KG1 (cell line): Measurements from ENCODE around the gene DDAH1.

Source experiments
- DNase-seq: peaks from one replicate; lab custom pipeline; 2025; lab: John Stamatoyannopoulos, UW

DDAH1 gene

DNA sequence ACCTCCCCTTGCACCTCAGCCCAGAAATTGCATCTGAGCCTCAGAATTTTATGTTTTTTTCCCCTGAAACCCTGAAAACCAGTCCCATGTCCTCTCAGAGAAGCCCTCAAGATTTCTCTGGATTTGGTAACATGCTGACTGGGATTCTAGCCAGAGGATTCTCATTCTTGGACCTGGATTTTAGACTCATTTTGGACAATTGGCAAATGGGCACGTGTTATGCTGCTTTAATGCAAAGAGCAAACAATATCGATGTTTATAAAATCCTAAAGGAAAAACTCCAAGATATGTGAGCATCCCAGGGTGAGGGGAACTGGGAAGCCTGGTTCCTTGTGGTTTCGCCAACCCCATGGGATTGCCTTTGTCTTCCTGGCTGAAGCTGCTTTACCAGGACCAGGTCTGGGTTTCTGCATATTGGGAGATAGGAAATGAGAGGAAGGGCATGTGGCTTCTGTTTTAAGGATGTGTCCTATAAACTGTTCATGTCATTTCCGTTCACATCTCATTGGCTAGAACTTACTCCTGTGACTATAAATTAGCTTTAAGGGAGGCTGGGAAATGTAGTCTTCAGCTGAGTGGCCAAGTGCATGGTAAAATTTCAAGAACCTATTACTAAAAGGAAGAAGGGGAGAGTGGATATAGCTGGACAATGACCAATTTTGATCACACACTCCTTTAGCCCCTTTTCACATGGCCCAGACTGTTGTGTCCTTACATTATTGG, 161.4 kb downstream of the DDAH1 start:
- no peak for DNase-seq

DNA sequence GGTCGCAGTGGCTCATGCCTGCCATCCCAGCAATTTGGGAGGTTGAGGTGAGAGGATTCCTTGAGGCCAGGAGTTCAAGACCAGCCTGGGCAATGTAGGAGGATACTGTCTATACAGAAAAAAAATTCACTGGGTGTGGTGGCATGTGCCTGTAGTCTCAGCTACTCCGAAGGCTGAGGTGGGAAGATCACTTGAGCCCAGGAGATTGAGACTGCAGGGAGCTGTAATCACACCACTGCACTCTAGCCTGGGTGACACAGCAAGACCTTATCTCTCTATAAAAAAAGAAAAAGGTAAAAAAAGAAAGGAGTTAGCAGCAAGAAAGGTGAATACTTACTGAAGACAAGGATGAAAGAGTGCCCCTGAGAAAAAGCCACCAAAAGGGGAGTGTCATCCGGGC, 164.8 kb downstream of the DDAH1 start:
- no peak for DNase-seq

DNA sequence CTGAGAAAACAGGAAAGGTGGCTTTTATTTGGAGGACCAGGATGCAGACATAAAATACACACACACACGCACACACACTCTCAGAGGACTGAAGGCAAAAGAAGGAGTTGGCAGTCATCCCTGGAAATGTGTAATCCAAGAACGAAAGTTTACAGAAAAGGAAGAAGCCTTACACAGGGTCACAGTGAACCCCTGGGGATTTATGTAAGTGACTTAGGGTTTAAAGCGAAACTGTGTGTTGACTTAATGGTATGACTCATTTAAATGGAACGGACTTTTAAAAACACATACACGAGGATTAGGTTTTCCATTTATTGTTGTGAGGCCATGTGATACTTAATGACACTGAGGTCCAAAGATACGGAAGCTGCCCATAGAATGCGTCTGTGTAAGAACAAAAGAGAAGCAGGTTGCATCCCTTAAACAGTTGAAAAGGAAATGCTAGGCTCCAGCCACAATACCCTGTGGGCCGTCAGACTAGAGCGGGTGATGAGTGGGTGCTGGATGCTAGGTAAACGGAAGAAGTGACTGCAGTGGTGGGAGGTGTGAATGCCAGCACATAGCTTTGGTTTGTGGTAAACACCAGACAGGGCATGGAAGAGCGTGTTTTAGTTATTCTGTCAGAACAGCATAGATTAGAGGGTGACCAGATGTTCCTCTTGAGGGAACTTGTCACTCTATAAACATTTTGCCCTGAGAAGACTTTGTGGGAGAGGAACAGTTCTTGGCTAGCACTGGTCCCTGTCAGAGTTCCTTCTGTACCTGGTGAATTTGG, 166.9 kb downstream of the DDAH1 start:
- DNase-seq = no peak

DNA sequence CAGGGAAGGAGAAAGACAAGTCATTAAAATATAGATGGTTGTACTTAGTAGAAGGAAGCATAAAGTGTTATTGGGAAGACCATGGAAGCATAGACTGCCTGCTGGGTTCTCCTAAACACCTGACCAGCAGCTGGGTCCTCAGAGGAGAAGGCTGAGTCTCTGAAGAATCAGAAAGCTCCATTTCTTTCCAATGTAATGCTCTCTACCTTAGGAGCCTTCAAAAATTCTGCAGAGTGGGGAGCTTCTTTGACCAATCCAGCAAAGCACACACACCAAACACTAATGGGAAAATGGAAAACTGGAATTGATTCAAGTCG, 167.5 kb downstream of the DDAH1 start:
- no peak for DNase-seq

DNA sequence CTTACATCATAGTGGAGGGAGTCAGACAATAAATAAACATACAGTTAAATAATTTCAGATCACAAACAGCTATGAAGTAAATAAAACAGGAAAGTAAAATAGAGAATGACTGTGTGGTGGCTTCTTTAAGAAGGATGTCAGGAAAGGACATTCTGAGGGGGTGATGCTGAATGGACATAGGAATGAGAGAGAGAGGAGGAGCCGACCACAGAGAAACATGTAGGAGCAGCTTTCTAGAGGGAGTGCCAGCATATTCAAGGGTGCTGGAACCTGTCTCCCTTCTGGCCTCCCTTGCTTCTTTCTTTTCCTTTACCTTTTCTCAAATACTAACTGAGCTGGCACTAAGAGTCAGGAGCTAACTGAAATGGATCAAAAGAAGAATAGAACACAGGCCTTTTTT, 168.0 kb downstream of the DDAH1 start:
- DNase-seq = no peak

DNA sequence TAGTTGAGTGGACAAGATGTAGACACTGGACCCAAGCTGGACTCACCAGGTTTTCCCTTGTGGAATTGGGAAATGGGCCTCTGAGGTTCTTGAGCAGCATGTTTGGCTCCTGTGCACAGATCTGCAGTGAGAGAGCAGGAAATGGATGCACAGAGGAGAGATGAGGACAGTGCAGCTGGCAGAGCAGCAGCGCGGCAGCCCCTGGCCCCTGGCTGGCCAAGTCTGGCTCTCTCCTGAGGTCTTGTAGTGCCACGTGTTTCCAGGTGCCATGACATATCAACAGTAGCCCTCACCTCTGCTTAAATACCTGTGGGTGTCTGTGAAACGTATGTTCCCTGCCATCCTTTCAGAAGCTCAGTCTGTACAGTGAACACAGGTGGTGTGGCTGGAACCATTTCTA, 169.3 kb downstream of the DDAH1 start:
- no peak for DNase-seq

DNA sequence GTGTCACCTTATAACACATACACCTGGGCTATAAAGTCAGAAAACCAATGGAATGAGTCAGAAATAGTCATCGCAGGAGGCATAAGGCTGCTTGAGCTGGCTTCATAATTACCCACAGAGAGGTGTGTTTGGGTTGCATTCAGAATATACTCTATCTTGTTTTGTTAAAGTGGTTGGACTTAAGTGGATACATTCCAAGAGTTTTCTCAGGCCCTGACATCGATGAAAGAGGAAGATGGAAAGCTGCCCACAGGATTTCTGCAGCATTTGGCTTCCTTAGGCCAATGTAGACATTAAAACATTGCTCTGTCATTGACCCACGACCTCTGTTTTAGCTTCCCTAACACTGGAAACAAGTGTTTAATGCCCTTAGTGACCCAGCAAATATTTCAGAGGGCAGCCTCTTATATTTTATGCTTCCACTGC, 169.9 kb downstream of the DDAH1 start:
- no peak for DNase-seq

DNA sequence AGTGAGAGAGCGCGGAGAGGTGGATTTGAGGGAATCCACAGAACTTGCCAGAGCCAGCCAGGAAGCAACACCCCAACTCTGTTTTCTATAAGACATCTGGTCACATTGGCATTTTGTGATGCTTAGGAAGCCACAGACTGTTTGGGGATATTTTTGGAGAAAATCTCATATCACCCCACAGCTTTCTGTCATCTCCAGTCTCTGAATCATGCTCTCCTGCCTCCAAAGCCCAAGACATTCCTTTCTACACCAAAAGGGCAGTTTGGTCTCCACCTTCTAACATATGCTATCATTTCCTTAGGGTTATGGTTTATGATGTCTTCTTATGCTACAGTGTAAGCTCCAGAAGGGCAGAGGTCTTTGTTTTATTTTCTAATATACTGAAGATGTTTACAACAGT, 174.1 kb downstream of the DDAH1 start:
- no peak for DNase-seq

DNA sequence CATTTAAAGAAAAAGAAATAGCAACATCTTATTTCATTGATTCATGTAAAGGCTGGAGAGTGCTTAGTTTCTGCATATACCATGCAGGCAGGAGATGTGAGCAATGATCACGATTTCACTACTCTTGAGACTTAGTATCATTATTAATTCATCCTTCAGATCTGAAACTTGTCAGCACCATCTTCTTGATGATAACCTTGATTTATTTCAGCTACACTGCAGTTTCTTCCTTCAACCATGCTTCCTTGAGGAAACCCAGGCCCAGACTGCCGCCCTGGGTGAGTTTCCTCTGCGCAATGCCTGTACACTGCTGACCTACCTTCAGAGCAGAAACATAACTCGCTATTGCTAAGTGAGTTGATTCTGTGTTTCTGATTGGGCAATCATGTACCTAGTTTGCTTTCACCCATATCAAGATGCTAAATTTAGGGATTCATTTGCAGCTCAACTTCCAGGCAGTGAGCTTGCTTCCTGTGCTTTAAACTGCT, 175.1 kb downstream of the DDAH1 start:
- DNase-seq = no peak

DNA sequence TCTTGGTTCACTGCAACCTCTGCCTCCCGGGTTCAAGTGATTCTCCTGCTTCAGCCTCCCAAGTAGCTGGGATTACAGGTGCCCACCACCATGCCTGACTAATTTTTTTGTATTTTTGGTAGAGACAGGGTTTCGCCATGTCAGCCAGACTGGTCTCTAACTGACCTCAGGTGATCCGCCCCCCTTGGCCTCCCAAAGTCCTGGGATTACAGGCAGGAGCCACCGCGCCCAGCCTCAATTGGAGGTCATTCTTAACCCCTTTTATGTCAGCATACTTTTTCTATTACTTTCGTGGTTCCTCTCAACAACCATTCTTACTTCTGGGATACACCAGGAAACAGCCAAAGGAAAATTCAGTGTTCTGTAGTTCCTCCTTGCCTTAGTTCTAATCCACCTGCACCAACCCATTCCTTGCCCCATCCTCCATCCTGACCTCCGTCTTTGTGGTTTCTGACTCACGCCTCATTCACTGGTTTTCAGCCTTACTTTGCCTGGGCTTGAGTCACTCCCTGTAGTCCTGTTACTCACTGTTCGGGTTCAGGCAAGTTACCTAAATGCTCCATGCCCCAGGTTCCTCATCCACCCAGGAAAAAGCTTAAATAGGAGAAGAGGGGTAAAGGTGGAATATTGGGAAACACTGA, 175.6 kb downstream of the DDAH1 start:
- no peak for DNase-seq

DNA sequence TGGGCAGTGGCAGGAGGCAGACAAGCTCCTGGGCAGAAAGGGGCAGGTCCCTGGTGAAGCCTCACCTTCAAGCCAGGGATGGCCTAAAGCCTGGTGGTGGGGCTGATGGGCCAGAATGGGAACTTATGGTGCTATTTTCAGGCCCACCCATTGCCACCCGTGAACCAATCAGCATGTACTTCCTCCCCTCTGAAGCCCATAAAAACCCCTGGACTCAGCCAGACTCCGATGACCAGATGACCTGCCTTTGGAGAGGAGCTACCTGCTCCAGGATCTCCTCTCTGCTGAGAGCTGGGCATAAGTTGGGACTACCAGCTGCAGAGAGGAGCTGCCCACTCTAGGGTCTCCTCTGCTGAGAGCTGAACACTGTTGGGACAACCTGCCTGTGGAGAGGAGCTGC, 180.8 kb downstream of the DDAH1 start:
- no peak for DNase-seq

DNA sequence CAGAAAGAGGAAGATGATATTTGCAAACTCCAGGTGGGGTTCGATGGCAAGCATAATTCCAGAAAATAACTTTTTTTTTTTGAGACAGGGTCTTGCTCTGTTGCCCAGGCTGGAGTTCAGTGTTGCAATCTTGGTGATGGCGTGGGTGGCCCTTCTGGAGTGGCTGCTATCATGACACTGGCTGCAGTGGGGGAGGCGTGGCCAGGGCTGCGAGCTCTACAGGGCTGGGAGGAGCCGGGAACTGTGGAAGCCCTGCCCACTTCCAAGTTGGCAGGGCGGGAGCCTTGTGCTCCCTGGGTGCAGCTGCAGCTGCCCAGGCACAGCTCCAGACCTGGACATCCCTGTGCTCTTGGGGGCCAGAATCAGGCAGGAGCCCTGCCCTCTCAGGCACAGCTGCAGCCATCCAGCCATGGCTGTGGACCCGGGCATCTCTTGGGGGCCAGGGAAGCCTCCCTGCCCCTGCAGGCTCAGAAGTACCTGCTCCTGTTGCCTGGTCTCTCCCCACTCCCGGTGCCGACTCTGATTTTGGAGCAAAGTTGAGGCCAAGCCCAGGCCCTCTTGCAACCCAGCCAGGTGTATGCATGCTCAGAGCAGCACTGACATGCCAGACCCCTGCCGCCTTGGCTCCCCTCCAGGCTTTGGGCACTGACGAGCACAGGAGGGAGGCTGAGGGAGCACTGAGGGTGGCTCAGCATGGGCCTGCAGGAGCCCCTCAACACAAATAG, 181.3 kb downstream of the DDAH1 start:
- DNase-seq = no peak

DNA sequence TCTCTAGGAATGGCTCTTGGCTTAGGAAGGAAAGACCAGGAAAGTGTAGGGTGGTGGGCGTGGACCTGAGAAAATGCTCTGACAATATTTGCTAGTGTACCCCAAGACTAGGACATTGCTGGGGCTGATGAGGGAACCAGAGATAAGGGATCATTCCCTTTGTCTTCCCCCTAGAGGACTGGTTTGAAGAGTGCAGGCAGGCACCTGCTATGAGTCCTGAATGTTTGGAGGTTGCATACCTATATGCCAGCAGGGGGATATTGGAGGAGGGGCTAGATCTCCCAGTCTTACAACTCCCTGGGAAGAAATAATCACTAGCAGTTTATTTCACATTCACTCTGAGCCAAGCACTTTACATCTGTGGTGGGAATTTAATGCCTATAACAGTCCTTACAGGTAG, 182.5 kb downstream of the DDAH1 start:
- DNase-seq = no peak

DNA sequence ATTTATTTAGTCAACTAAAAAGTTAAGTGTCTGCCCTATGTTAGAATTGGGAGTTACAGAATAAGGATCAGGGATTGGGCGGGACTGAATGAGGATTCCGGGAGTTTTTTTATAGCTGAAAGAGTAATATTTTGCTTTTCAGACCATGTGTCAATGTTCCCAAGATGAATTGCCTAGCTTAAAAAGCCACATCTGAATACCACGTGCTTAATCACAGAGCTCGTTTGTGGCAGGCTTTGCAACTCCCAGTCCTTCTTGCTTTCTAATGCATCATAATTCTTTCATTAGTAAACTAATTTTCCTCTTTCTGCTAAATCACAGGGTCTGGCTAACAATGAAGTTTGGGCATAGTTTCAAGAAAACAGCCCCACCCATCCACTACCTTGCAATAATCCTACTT, 184.3 kb downstream of the DDAH1 start:
- DNase-seq = no peak

DNA sequence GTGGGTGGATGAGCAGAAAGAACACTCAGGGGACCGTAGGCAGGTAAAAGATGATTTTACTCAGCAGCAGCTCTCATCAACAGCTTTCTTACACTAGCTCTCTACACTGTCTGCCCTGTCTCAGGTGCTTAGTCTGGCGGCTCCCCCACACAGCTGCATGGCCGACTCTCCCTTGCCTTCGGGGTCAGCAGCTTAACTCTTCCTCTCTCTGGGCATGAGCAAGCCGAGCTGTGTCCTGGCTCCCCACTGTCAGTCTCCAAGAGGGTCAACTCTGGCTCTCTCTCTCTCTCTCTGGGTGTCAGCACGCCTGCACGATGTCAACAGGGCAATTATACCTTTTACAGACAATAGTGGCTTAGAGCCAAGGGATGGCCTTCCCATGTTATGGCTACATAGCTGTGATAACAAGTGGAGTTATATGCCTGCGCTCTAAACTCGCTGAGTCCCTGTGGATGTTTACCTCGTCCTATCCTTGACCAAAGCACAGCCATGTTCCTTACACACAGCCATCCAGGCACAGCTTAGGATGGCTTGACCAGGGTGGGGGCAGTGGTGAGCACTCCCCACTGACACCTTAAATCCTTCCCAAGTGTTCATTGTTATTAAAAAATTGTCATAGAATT, 185.4 kb downstream of the DDAH1 start:
- no peak for DNase-seq

DNA sequence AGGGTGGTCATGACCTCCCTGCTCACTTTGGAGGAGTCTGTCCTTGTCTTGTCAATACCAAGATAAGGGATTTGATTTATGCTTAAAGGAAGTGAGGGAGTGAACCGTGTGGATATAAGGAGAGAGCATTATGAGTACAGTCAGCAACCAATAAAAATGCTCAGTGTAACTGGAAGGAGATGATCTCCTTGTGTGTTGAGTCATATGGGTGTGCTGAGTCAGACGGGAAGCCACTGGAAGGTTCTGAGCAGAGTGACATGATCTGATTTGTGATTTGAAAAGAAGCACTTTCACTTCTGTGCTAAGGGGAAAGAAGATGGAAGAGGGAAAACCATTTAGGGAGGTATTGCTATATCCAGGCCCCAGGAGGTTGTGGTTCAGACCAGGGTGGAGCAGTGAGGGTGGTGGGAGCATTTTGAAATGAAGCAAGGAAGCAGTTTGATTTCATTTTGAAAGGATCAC, 186.1 kb downstream of the DDAH1 start:
- DNase-seq = no peak

DNA sequence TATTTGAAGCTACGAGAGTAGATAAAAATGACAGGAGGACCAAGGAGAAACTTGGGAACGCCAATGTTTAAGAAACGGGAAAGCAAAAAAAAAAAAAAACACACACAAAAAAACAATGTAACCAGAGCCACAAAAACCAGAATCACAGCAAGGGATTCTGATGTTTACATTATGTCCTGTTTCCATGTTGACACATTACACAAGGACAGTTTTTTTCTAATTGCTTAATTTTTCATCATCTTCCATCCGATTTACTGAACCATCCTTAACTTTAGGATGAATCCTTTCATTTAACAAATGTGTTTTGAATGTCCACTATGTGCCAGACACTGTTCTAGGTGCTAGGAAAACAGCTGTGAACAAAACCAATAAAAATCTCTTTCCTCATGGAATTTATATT, 187.2 kb downstream of the DDAH1 start:
- no peak for DNase-seq

DNA sequence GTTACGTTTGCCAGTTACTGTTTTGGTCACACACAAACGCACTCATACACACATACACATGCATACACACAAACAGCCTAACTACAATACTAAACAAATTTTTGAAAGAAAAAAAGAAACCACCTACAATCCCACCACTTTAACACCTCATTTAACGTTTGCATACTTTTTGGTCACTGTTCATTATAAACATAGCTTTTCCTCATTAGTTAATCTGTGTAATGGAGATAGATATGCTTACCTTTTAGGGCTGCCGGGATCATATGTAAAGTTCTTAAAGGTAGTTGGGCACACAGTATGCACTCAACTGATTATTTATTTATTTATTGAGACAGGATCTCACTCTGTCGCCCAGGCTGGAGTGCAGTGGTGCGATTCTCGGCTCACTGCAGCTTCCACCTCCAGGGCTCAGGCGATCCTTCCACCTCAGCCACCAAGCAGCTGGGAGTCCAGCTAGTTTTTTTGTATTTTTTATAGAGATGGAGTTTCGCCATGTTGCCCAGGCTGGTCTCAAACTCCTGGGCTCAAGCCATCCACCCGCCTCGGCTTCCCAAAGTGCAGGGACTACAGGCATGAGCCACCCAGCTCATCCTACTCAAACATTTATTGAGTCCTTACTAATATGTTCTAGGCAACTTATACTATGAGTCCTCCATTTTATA, 187.8 kb downstream of the DDAH1 start:
- DNase-seq = no peak

DNA sequence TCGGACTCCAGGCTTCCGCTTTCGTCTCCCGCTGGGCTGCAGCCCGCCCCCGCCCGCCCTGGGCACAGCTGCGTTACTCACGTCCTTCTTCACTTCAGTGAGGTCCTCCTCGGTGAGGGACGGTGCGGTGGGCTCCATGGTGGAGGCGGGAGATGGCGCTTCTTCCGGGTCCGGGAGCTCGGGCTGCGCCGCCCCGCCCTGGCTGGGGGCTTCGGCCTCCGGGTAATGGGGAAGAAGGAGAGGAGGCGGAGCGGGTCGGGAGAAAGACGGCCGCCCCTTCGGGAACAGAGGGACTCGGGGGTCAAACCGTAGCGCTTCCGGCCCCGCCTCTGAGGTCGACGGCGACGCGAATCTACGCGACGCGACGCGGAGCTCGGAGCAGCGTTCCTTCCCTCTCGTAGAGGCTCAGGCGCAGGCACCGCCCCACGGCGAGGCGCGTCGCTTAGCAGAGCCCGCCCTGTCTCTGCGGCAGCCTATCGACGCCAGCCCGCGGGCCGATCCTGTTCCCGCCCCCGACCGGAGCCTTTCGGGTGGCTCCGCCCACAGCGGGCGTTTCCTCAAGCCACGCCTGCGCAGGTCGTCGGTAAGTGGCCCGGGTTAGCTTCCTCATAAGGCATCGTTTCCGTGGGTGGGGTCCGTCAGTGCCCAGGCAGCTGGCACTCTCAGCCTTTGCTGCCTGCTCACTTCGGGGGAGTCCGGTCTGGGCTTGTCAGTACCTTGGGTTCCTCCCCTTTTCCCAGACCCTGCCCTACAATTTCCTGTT, 188.6 kb downstream of the DDAH1 start, which contains the start of gene BCL10:
Gene BCL10, minus strand, starts transcription at position 418 of the 763 bp plus-strand sequence. Its CDS starts 280 bp downstream, at position 138.
- peak; percentile 94 for DNase-seq

DNA sequence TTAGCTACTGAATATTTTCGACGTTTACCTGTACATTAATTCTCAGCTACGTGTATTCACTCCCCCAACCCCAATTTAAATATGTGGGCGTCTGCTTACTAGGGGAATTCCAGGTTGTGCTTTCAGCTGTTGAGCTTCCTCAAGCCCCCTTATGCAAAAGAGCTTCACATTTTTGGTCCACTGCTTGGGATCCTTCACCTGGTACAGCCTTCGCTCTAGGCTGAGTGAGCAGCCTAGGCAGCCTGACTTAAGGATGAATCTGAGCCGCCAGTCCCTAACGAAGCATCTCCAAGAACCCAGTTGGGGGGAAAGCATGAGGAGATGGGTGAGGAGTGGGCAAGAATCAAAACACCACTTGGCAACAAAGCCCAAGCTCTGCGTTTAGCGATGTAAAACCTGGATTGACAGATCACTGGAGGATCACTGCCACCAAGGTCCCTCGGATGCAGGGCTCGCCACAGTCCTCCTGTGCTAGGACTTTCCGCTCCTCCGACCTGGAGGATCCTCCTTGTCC, 189.2 kb downstream of the DDAH1 start:
- DNase-seq = no peak
